D341Med (cell line): Measurements from ENCODE around the gene DPM2.

Source experiments
- DNase-seq: peaks from one replicate; pipeline ENCODE4 v3.0.0; 2012; ENCODE audit warnings: low spot score

DPM2 gene

GRCh38 chr9:127898433-127899127 is 39.1 kb downstream of the DPM2 start:
- peak; percentile 66 for DNase-seq

GRCh38 chr9:127897193-127897692 is 40.4 kb downstream of the DPM2 start:
- DNase-seq, result peak; percentile 89

GRCh38 chr9:127896395-127897192 is 41.1 kb downstream of the DPM2 start:
- DNase-seq, result no peak

GRCh38 chr9:127895811-127896210 is 41.8 kb downstream of the DPM2 start:
- no peak for DNase-seq

GRCh38 chr9:127893392-127893791 is 44.3 kb downstream of the DPM2 start:
- no peak for DNase-seq

- no peak for DNase-seq
Measured at GRCh38 chr9:127892831-127893230, 44.8 kb downstream of the DPM2 start.

- DNase-seq, result no peak
Measured at GRCh38 chr9:127890053-127890452, 47.6 kb downstream of the DPM2 start.

- no peak for DNase-seq
Measured at GRCh38 chr9:127887792-127888191, 49.9 kb downstream of the DPM2 start.

- no peak for DNase-seq
Measured at GRCh38 chr9:127886401-127886972, 51.2 kb downstream of the DPM2 start.

- no peak for DNase-seq
Measured at GRCh38 chr9:127885508-127886281, 52.0 kb downstream of the DPM2 start.
